ENCODE measurements around the gene ERBB4. TPM values are rescaled to one million over a fixed set of nuclear protein-coding genes. Genes with fewer than 3 reads are reported as not detected.

The ERBB4 gene
- total and polyA plus RNA-seq, 2 of the 8 experiments (the other 6 are each of a cell fraction or from before 2014, with no cell fraction given) = 0.34 to 1.3 TPM

DNA sequence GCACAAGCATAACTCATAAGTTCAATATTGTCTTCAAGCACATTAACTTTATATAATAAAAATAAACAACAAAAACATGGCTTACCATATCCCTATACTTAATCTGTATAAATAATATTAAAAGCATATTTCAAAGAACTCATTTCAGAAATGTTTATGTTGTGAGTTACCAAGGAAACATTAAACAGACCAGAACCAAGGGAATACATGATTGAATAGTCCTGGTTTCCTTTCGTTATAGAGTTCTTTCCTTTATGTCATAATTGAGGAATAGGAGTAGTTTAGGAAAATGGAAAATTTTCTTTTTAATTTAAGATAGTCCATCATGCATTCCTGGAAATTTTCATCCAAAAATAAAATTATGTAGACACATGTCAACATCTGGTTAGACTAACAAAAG, 343.0 kb downstream of the ERBB4 start:
- Histone ChIP-seq H2BK15ac (ENCODE audit: low read length) (no peak overlapping the region), H3K79me2 (ENCODE audit: control insufficient read depth in 1 of 2, insufficient read depth in 2 of 2, low read length in 2 of 2) (no peaks in the 10 kb centered on the region), H3K4ac (replicated peaks; ENCODE audit: insufficient read length, low read depth, low read length) (no peak overlapping the region), H4K91ac (replicated peaks; ENCODE audit: insufficient read length, low read length) (no peak overlapping the region), H3K4me3 (ENCODE audit: extremely low read depth in 1 of 4, insufficient read depth in 2 of 4, low read depth in 3 of 4, low read length in 4 of 4) (no peak overlapping the region), H3K9ac (replicated peaks in 1 of 4; ENCODE audit: extremely low read depth in 1 of 4, low read depth in 3 of 4, low read length in 3 of 4) (no peak overlapping the region), H2BK120ac (replicated peaks; ENCODE audit: low read depth, low read length) (no peak overlapping the region), H3K23me2 (ENCODE audit: low read depth, low read length) (no peaks in the 10 kb centered on the region; the same call in 1 of the 2 replicates), H4K5ac (ENCODE audit: insufficient read length, low read depth, low read length) (no peak overlapping the region), H3K23ac (ENCODE audit: insufficient read length) (no peak overlapping the region), H3K79me1 (ENCODE audit: low read depth, low read length) (no peaks in the 10 kb centered on the region), H4K20me1 (replicated peaks in 1 of 2; ENCODE audit: control insufficient read depth in 1 of 2, insufficient read depth in 2 of 2, low read length in 2 of 2) (no peaks in the 10 kb centered on the region), H3K4me2 (ENCODE audit: insufficient read depth in 1 of 2, low read depth in 2 of 2, low read length in 2 of 2) (no peak overlapping the region), H3K56ac (replicated peaks; ENCODE audit: insufficient read length, low read depth, low read length) (no peak overlapping the region), H3K4me1 (replicated peaks in 1 of 4; ENCODE audit: control insufficient read depth in 3 of 4, insufficient read depth in 4 of 4, low read length in 3 of 4) (no peaks in the 10 kb centered on the region), H4K8ac (ENCODE audit: extremely low read depth, insufficient read depth, low read length) (no peak overlapping the region), H3K9me3 (ENCODE audit: insufficient read depth in 2 of 2, low read depth in 1 of 2, low read length in 1 of 2) (no peaks in the 10 kb centered on the region), H3K27me3 (replicated peaks in 1 of 4; ENCODE audit: control insufficient read depth in 3 of 4, extremely low read depth in 1 of 4, insufficient read depth in 3 of 4, low read length in 3 of 4) (no peaks in the 10 kb centered on the region), H3K36me3 (ENCODE audit: control insufficient read depth in 2 of 4, insufficient read depth in 4 of 4, low read length in 3 of 4) (no peaks in the 10 kb centered on the region), H3K14ac (ENCODE audit: insufficient read length) (no peak overlapping the region), H3K18ac (ENCODE audit: extremely low read depth, low read length) (no peak overlapping the region), H2BK5ac (ENCODE audit: low read depth, low read length) (no peak overlapping the region), H2BK20ac (ENCODE audit: low read length) (no peak overlapping the region), H3K27ac (ENCODE audit: low read depth, low read length) (no peak overlapping the region), H2BK12ac (ENCODE audit: low read depth, low read length) (no peak overlapping the region), H2AK5ac (ENCODE audit: low read depth, low read length) (no peak overlapping the region), H2AFZ (ENCODE audit: low read length) (no peak overlapping the region)
- FAIRE-seq = no peak
- ChIA-PET POLR2A (ENCODE audit: partially characterized antibody) (no interaction called here), CTCF (ENCODE audit: partially characterized antibody) (no interaction called here)
- no peak for DNase-seq (ENCODE audit: low read depth in 1 of 2, low spot score in 2 of 2)
- 76% methylated on average over 1 of the region's 1 CpG; no CpG with 5 or more reads in 1 of the 2 experiments for WGBS, 2 experiments (ENCODE audit: extremely low coverage in 1 of 2, insufficient coverage in 1 of 2, insufficient read length in 1 of 2, insufficient replicate concordance in 2 of 2, low coverage in 1 of 2, low lambda C conversion rate in 2 of 2, missing lambda C conversion rate in 1 of 2)
- TF ChIP-seq KDM5A (IDR thresholded peaks at IDR 0.05; ENCODE audit: low read length) = no peak
- TF ChIP-seq NRF1 (IDR thresholded peaks at IDR 0.05; ENCODE audit: low read depth, low read length) = no peak
- no peak for TF ChIP-seq RBBP5 (IDR thresholded peaks at IDR 0.05; ENCODE audit: borderline replicate concordance, low read depth, low read length)
- TF ChIP-seq BACH1 (IDR thresholded peaks at IDR 0.05; ENCODE audit: low read length) = no peak
- TF ChIP-seq SIN3A (conservative IDR thresholded peaks at IDR 0.05 in 1 of 2, IDR thresholded peaks at IDR 0.05 in 1 of 2; ENCODE audit: low read depth in 1 of 2, low read length in 2 of 2) = no peak
- TF ChIP-seq, protein P1, sequence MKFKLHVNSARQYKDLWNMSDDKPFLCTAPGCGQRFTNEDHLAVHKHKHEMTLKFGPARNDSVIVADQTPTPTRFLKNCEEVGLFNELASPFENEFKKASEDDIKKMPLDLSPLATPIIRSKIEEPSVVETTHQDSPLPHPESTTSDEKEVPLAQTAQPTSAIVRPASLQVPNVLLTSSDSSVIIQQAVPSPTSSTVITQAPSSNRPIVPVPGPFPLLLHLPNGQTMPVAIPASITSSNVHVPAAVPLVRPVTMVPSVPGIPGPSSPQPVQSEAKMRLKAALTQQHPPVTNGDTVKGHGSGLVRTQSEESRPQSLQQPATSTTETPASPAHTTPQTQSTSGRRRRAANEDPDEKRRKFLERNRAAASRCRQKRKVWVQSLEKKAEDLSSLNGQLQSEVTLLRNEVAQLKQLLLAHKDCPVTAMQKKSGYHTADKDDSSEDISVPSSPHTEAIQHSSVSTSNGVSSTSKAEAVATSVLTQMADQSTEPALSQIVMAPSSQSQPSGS (IDR thresholded peaks at IDR 0.05; ENCODE audit: low read length) = no peak
- TF ChIP-seq SRF (IDR thresholded peaks at IDR 0.05; ENCODE audit: low read depth, low read length) = no peak
- TF ChIP-seq, protein P2, sequence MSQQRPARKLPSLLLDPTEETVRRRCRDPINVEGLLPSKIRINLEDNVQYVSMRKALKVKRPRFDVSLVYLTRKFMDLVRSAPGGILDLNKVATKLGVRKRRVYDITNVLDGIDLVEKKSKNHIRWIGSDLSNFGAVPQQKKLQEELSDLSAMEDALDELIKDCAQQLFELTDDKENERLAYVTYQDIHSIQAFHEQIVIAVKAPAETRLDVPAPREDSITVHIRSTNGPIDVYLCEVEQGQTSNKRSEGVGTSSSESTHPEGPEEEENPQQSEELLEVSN (IDR thresholded peaks at IDR 0.05) = no peak
- TF ChIP-seq TEAD4 (IDR thresholded peaks at IDR 0.05; ENCODE audit: low read depth, low read length) = no peak
- no peak for TF ChIP-seq TCF12 (IDR thresholded peaks at IDR 0.05; ENCODE audit: low read depth, low read length)
- no peak for TF ChIP-seq MAFK (IDR thresholded peaks at IDR 0.05; ENCODE audit: low read depth, low read length)
- TF ChIP-seq JUND (IDR thresholded peaks at IDR 0.05; ENCODE audit: low read length) = no peak
- no peak for TF ChIP-seq EP300 (IDR thresholded peaks at IDR 0.05; ENCODE audit: borderline replicate concordance in 1 of 2, low read depth in 2 of 2, low read length in 2 of 2)
